K562 (cell line): ENCODE results near the gene DDX50. TPM values are rescaled to one million over a fixed set of nuclear protein-coding genes. Genes with fewer than 3 reads are reported as not detected.

Experiments used
- CBX1 ChIP-seq: sonication (generic); IDR thresholded peaks from 2 replicates; pipeline ENCODE4 v1.6.1; 2016; ENCODE audit warnings: antibody characterized with exemption, low read depth, mild to moderate bottlenecking
- EP300 ChIP-seq: IDR thresholded peaks from 2 replicates; pipeline ENCODE4 v1.6.1; 2012; ENCODE audit warnings: low read length, improper control_type of control experiment
- NR2C2 ChIP-seq, 2 experiments: fragments of 200-800 bp in 1 of 2; sonication (Bioruptor generic) in 1 of 2; sonication (generic) in 1 of 2; formaldehyde crosslinking in 1 of 2; IDR thresholded peaks; 2 replicates each; pipeline versions ENCODE4 v1.6.1 to v1.8.0; 2016 to 2022; ENCODE audit warnings: mild to moderate bottlenecking in 1 of 2, missing compliant biosample characterization in 1 of 2, missing genetic modification characterization in 1 of 2, missing genetic modification reagents in 1 of 2
- RAD21 ChIP-seq, 2 experiments: fragments of 250-450 bp in 1 of 2; fragments of 450-650 bp in 1 of 2; sonication (Bioruptor Pico) in 1 of 2; formaldehyde crosslinking in 1 of 2; IDR thresholded peaks in 1 of 2; conservative IDR thresholded peaks in 1 of 2; 2 replicates each; pipeline versions ENCODE4 v1.4.0 to v1.8.0; 2020 to 2022; ENCODE audit warnings: mild to moderate bottlenecking in 2 of 2, moderate library complexity in 1 of 2
- SIN3B ChIP-seq: fragments of 450-650 bp; IDR thresholded peaks from 2 replicates; pipeline ENCODE4 v1.6.1; 2017; ENCODE audit warnings: low read depth, mild to moderate bottlenecking, moderate library complexity
- TBL1XR1 ChIP-seq, 2 experiments: IDR thresholded peaks; 2 replicates each; pipeline ENCODE4 v1.6.1; 2012; ENCODE audit warnings: improper control_type of control experiment in 2 of 2, low read length in 2 of 2, mild to moderate bottlenecking in 1 of 2
- UBTF ChIP-seq, 2 experiments: IDR thresholded peaks; 2 replicates each; pipeline ENCODE4 v1.6.1; 2012; ENCODE audit warnings: improper control_type of control experiment in 2 of 2, low read depth in 2 of 2, low read length in 2 of 2, borderline replicate concordance in 1 of 2
- polyA plus RNA-seq, 8 experiments: library from polyadenylated mRNA; depleted of rRNA in 4 of 8; stranded (reverse) in 5 of 8; unstranded in 3 of 8; fragments of >200 nt; fragmentation: Nextera tagmentation in 2 of 8; fragmentation: Illumina TruSeq in 1 of 8; extraction: Ambion mirVana in 2 of 8; extraction: Trizol in 1 of 8; gene quantifications; 2 replicates each; pipeline versions ENCODE4 v1.2.1 to v1.2.3, GENCODE V29; 2011 to 2014; ENCODE audit warnings: inconsistent platforms in 1 of 8, missing spikeins in 1 of 8
- total RNA-seq, 7 experiments: library from RNA; depleted of rRNA in 6 of 7; stranded (reverse); fragments of >200 nt in 6 of 7; fragmentation: Illumina TruSeq in 2 of 7; extraction: Trizol in 2 of 7; gene quantifications; 2 replicates each; pipeline versions ENCODE4 v1.2.1 to v1.2.3, GENCODE V29; 2011 to 2021; ENCODE audit warnings: low replicate concordance in 1 of 7
- TF ChIP-seq, protein P1 (sequence below): fragments of 150-350 bp; conservative IDR thresholded peaks from 2 replicates; pipeline ENCODE4 v1.6.1; 2014; ENCODE audit warnings: low read length
- TF ChIP-seq, protein P2 (sequence below), 2 experiments: fragments of 450-650 bp; formaldehyde crosslinking in 1 of 2; IDR thresholded peaks; 2 replicates each; pipeline versions ENCODE4 v1.4.0 to v1.6.1; 2014 to 2020; ENCODE audit warnings: mild to moderate bottlenecking in 2 of 2, borderline replicate concordance in 1 of 2, low read depth in 1 of 2

DDX50 gene
- total and polyA plus RNA-seq, 9 of the 15 experiments (the other 6 are each of a cell fraction or from before 2014, with no cell fraction given), result 36.7 to 86.8 (median 57.4) TPM

DNA sequence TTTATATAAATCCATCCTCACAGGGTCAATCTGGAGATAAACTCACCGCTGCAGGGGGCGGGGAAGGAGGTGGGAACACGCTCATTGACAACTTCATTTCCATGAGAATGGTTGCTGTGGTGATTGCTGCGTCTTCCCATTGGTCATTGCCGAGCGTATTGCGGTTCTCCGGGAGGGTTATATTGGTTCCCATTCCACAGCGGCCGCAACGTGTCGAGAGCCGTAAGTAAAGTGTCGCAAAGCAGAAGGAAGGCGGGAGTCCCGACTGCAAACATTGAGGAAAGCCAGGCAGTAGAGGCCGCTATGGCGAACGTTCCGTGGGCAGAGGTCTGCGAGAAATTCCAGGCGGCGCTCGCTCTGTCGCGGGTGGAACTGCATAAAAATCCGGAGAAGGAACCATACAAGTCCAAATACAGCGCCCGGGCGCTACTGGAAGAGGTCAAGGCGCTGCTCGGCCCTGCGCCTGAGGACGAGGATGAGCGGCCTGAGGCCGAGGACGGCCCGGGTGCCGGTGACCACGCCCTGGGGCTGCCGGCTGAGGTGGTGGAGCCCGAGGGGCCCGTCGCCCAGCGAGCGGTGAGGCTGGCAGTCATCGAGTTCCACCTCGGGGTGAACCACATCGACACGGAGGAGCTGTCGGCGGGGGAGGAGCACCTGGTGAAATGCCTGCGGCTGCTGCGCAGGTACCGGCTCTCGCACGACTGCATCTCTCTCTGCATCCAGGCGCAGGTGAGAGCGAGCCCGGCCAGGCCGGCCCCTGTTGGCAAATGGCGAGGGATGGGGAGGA is 87.6 kb downstream of the DDX50 start, which contains the start of gene KIFBP (continued):
- peak; percentile 47 to 65; a peak in 3 of 4 replicates for TF ChIP-seq RAD21 (CRISPR knock-in tag; conservative IDR thresholded peaks at IDR 0.05 in 1 of 2, IDR thresholded peaks at IDR 0.05 in 1 of 2)
- TF ChIP-seq NR2C2 (CRISPR knock-in tag; IDR thresholded peaks at IDR 0.05), result no peak
- TF ChIP-seq NR2C2 (tag; IDR thresholded peaks at IDR 0.05), result 0 out of 2 replicates have a peak, but pooled peaks have one; percentile 60
- peak in 1 of 2 experiments; percentile 57; a peak in 1 of 4 replicates for TF ChIP-seq TBL1XR1 (IDR thresholded peaks at IDR 0.05; ENCODE audit: low read length in 2 of 2)
- TF ChIP-seq, protein P1, sequence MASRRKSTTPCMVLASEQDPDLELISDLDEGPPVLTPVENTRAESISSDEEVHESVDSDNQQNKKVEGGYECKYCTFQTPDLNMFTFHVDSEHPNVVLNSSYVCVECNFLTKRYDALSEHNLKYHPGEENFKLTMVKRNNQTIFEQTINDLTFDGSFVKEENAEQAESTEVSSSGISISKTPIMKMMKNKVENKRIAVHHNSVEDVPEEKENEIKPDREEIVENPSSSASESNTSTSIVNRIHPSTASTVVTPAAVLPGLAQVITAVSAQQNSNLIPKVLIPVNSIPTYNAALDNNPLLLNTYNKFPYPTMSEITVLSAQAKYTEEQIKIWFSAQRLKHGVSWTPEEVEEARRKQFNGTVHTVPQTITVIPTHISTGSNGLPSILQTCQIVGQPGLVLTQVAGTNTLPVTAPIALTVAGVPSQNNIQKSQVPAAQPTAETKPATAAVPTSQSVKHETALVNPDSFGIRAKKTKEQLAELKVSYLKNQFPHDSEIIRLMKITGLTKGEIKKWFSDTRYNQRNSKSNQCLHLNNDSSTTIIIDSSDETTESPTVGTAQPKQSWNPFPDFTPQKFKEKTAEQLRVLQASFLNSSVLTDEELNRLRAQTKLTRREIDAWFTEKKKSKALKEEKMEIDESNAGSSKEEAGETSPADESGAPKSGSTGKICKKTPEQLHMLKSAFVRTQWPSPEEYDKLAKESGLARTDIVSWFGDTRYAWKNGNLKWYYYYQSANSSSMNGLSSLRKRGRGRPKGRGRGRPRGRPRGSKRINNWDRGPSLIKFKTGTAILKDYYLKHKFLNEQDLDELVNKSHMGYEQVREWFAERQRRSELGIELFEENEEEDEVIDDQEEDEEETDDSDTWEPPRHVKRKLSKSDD, result 0 out of 2 replicates have a peak, but pooled peaks have one; percentile 55
- no peak for TF ChIP-seq UBTF (IDR thresholded peaks at IDR 0.05; ENCODE audit: borderline replicate concordance in 1 of 2, low read depth in 2 of 2, low read length in 2 of 2)
- TF ChIP-seq SIN3B, result no peak
- TF ChIP-seq CBX1, result no peak; the same call in 1 of the 2 replicates
- TF ChIP-seq EP300, result peak; percentile 48
- TF ChIP-seq, protein P2, sequence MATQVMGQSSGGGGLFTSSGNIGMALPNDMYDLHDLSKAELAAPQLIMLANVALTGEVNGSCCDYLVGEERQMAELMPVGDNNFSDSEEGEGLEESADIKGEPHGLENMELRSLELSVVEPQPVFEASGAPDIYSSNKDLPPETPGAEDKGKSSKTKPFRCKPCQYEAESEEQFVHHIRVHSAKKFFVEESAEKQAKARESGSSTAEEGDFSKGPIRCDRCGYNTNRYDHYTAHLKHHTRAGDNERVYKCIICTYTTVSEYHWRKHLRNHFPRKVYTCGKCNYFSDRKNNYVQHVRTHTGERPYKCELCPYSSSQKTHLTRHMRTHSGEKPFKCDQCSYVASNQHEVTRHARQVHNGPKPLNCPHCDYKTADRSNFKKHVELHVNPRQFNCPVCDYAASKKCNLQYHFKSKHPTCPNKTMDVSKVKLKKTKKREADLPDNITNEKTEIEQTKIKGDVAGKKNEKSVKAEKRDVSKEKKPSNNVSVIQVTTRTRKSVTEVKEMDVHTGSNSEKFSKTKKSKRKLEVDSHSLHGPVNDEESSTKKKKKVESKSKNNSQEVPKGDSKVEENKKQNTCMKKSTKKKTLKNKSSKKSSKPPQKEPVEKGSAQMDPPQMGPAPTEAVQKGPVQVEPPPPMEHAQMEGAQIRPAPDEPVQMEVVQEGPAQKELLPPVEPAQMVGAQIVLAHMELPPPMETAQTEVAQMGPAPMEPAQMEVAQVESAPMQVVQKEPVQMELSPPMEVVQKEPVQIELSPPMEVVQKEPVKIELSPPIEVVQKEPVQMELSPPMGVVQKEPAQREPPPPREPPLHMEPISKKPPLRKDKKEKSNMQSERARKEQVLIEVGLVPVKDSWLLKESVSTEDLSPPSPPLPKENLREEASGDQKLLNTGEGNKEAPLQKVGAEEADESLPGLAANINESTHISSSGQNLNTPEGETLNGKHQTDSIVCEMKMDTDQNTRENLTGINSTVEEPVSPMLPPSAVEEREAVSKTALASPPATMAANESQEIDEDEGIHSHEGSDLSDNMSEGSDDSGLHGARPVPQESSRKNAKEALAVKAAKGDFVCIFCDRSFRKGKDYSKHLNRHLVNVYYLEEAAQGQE (IDR thresholded peaks at IDR 0.05; ENCODE audit: borderline replicate concordance), result peak; percentile 55
- TF ChIP-seq, protein P2 (CRISPR knock-in tag; IDR thresholded peaks at IDR 0.05; ENCODE audit: low read depth), result 0 out of 2 replicates have a peak, but pooled peaks have one; percentile 34
